Regular cardiac myocyte (primary cell): ENCODE measurements around the gene OR2M2. TPM values are rescaled to one million over a fixed set of nuclear protein-coding genes. Genes with fewer than 3 reads are reported as not detected.

Source experiments
- total RNA-seq: library from RNA; depleted of rRNA; stranded (reverse); fragments of >200 nt; gene quantifications from 2 replicates; pipeline ENCODE4 v1.2.3, GENCODE V29; 2014

The OR2M2 gene, protein sequence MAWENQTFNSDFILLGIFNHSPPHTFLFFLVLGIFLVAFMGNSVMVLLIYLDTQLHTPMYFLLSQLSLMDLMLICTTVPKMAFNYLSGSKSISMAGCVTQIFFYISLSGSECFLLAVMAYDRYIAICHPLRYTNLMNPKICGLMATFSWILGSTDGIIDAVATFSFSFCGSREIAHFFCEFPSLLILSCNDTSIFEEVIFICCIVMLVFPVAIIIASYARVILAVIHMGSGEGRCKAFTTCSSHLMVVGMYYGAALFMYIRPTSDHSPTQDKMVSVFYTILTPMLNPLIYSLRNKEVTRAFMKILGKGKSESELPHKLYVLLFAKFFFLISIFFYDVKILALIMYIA
- total RNA-seq: not detected in 2 replicates

GRCh38 chr1:248174521-248174920 is at the start of gene OR2M2:
OR2M2 (plus strand) TSS chr1:248174821; CDS start chr1:248179986, 5,165 bp downstream.

DNA sequence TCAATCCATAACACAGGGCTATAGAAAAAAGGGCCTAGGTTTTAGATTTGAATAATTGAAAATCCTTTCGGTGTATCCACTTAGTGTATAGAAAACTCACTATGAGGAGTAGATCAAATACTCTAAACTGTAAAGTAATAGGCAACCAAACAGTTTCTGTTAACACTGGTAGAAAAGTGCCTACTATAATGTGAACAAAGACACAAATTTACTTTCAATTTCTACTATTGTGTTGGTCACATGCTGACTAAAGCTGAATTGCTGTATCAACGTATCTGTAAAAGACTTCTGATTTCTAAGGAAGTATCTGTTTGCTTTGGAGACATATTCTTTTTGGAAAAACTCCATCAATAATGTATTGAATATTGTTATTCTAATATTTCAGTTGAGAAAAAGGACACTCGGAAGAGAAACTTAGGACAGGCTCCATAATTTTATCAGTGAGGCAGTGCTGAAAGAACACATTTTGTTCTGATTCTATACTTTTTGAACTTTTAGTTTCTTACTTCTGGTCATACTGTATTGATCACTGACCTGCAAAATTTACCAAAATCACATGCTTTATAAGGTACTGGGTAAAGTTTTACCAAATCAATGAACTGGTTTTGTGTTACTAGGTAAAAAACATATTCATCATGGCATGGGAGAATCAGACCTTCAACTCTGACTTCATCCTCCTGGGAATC is 30.0 kb upstream of the OR2M2 start, which contains the start of gene OR2M5:
Gene OR2M5 (plus strand): TSS at position 636 of the 686 bp plus-strand sequence. CDS start 0 bp downstream, at position 636.

DNA sequence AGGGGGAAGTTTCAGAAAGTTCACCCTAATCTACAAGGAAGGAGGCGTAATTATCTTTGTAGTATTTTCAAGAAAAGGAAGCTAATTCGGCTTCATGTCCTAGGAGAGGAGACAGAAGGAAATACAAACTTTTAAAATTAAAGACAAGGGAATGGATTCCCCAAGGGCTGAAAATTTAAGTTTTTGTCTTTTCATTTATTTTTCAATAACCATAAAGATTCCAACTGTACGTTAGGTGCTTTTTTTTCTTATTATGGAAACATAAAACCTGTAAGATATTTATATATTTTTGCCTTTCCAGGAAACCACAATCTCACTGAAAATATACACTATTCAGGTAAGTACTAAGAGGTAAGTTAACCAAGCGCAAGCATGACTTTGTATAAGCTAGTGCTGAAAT is 22.3 kb downstream of the OR2M2 start, which contains the start of gene OR2M3:
Gene OR2M3 (plus strand): TSS at position 301 of the 400 bp plus-strand sequence. CDS start 5,803 bp downstream, outside the sequence.

Other genes with a start within 250 kb of the OR2M2 start
- not detected in 2 replicates for gene OR2AJ1, start 249.9 kb upstream of the OR2M2 start, total RNA-seq
- not detected in 2 replicates for gene OR2L8, start 226.0 kb upstream of the OR2M2 start, total RNA-seq
- gene OR2AK2, start 209.6 kb upstream of the OR2M2 start, total RNA-seq: 0.28 TPM in 1 of 2 replicates, not detected in the other
- not detected in 2 replicates for gene OR2L5, start 161.2 kb upstream of the OR2M2 start, total RNA-seq
- gene OR2L2, start 144.8 kb upstream of the OR2M2 start, total RNA-seq: not detected in 2 replicates
- not detected in 2 replicates for gene OR2L3, start 128.0 kb upstream of the OR2M2 start, total RNA-seq
- under 0.01 TPM in 1 of 2 replicates, not detected in the other for gene OR2L13, start 79.6 kb upstream of the OR2M2 start, total RNA-seq
- not detected in 2 replicates for gene OR2M5, start 29.7 kb upstream of the OR2M2 start, total RNA-seq
- gene OR2M3, start 22.4 kb downstream of the OR2M2 start, total RNA-seq: not detected in 2 replicates
- gene OR2M4, start 56.6 kb downstream of the OR2M2 start, total RNA-seq: not detected in 2 replicates
- gene OR2T33, start 103.2 kb downstream of the OR2M2 start, total RNA-seq: not detected in 2 replicates
- not detected in 2 replicates for gene OR2T12, start 128.6 kb downstream of the OR2M2 start, total RNA-seq
- gene OR2M7, start 149.7 kb downstream of the OR2M2 start, total RNA-seq: not detected in 2 replicates
- not detected in 2 replicates for gene OR14C36, start 174.0 kb downstream of the OR2M2 start, total RNA-seq
- not detected in 2 replicates for gene OR2T4, start 186.8 kb downstream of the OR2M2 start, total RNA-seq
- gene OR2T6, start 200.9 kb downstream of the OR2M2 start, total RNA-seq: not detected in 2 replicates
- not detected in 2 replicates for gene OR2T1, start 228.2 kb downstream of the OR2M2 start, total RNA-seq